Measurements from ENCODE around the gene RREB1. TPM values are rescaled to one million over a fixed set of nuclear protein-coding genes. Genes with fewer than 3 reads are reported as not detected.

The RREB1 gene
- total RNA-seq, 1 experiment from 2014 or later, result 35.8 TPM

DNA sequence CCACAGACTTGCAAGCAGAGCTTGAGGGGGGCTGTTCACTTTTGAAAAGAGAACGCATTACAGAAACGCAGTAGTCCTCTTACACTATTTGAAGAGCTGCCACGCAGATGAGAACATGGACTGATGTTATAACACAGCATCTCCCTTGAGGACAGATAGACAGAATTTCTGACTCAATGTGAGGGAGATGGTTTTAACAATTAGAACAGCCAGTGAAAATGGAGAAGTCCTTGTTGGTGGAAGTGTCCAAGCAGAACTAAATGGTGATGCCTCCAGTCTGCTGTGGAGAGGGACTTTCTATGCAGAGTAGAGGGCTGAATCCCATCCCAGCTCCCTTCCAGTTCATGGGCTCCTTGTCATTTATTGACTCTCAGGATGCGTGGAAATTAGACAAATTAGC is 100.0 kb downstream of the RREB1 start:
- peaks cover 3 to 6% of the 10 kb centered on the region in 2 experiments; a peak in 2 of 4 replicates for H3K4me1 Mint-ChIP-seq
- no peak for DNase-seq
- Histone ChIP-seq H3K79me2 (ENCODE audit: insufficient read depth, low read length) (no peaks in the 10 kb centered on the region), H2BK12ac (ENCODE audit: insufficient read length, low read depth, low read length) (no peak overlapping the region), H3K9me3 (ENCODE audit: control insufficient read depth, low read depth, low read length) (no peaks in the 10 kb centered on the region), H3K4ac (ENCODE audit: low read depth, low read length) (no peak overlapping the region), H4K20me1 (ENCODE audit: control insufficient read depth, insufficient read depth, insufficient read length) (no peaks in the 10 kb centered on the region), H2BK120ac (ENCODE audit: low read depth, low read length, poor library complexity, severe bottlenecking) (no peak overlapping the region), H2AFZ (ENCODE audit: low read length) (no peak overlapping the region), H4K5ac (ENCODE audit: insufficient read length, low read depth, low read length) (no peak overlapping the region), H3K4me1 (ENCODE audit: insufficient read depth, low read length) (no peaks in the 10 kb centered on the region), H3K9ac (ENCODE audit: extremely low read depth, insufficient read length, low read length) (no peak overlapping the region), H4K91ac (ENCODE audit: insufficient read length, low read depth, low read length) (no peak overlapping the region), H3K27ac (ENCODE audit: insufficient read length, low read depth, low read length) (no peak overlapping the region), H3K79me1 (ENCODE audit: insufficient read depth, low read depth, low read length, poor library complexity, severe bottlenecking) (no peaks in the 10 kb centered on the region), H3T11ph (ENCODE audit: low read length) (no peak overlapping the region), H3K23ac (ENCODE audit: insufficient read length, low read depth, low read length) (no peak overlapping the region), H3K23me2 (ENCODE audit: insufficient read length, low read depth, low read length, poor library complexity, severe bottlenecking) (no peaks in the 10 kb centered on the region), H2BK5ac (ENCODE audit: insufficient read length, low read length) (no peak overlapping the region), H2BK20ac (ENCODE audit: low read depth, low read length, poor library complexity, severe bottlenecking) (no peak overlapping the region), H3K27me3 (ENCODE audit: insufficient read depth, low read length) (no peaks in the 10 kb centered on the region), H4K8ac (replicated peaks; ENCODE audit: insufficient read length, low read depth, low read length) (no peak overlapping the region), H3K14ac (ENCODE audit: insufficient read depth, low read length) (no peak overlapping the region), H3K56ac (ENCODE audit: insufficient read length, low read depth, low read length) (no peak overlapping the region), H3K18ac (ENCODE audit: insufficient read length, low read depth, low read length) (no peak overlapping the region), H3K4me2 (ENCODE audit: insufficient read depth, insufficient read length, low read length) (no peak overlapping the region), H2BK15ac (ENCODE audit: low read depth, low read length) (no peak overlapping the region), H2AK5ac (ENCODE audit: insufficient read length, low read length) (no peak overlapping the region)
- H3K4me3 Mint-ChIP-seq, result no peak overlapping the region
- no CpG with 5 or more reads among the region's 4 CpGs for WGBS (ENCODE audit: extremely low coverage, insufficient read length, low lambda C conversion rate)
- peaks cover 8 to 21% (median 12%) of the 10 kb centered on the region in 3 experiments; a peak in 6 of 7 replicates for H3K36me3 Mint-ChIP-seq (ENCODE audit: insufficient read depth in 1 of 3, low read depth in 3 of 3)
- H3K27ac Mint-ChIP-seq, result no peak overlapping the region; a peak in 1 of 7 replicates
- no peaks in the 10 kb centered on the region for H3K9me3 Mint-ChIP-seq
- TF ChIP-seq, protein P1, sequence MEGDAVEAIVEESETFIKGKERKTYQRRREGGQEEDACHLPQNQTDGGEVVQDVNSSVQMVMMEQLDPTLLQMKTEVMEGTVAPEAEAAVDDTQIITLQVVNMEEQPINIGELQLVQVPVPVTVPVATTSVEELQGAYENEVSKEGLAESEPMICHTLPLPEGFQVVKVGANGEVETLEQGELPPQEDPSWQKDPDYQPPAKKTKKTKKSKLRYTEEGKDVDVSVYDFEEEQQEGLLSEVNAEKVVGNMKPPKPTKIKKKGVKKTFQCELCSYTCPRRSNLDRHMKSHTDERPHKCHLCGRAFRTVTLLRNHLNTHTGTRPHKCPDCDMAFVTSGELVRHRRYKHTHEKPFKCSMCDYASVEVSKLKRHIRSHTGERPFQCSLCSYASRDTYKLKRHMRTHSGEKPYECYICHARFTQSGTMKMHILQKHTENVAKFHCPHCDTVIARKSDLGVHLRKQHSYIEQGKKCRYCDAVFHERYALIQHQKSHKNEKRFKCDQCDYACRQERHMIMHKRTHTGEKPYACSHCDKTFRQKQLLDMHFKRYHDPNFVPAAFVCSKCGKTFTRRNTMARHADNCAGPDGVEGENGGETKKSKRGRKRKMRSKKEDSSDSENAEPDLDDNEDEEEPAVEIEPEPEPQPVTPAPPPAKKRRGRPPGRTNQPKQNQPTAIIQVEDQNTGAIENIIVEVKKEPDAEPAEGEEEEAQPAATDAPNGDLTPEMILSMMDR (conservative IDR thresholded peaks at IDR 0.05), result no peak
- no peaks in the 10 kb centered on the region for H3K27me3 Mint-ChIP-seq (ENCODE audit: low read depth)

Measured in H9 (cell line).